ENCODE data around the gene PDXDC1. TPM values are rescaled to one million over a fixed set of nuclear protein-coding genes. Genes with fewer than 3 reads are reported as not detected.
A peak's percentile ranks its signal among the peaks of the same experiment; 100 is the strongest.
"Not testable (repeated sequence)": the region's sequence is repeated elsewhere in the genome, so short reads cannot be mapped to it uniquely, and the experiment has no call there.

The PDXDC1 gene
- total RNA-seq, 2 experiments from 2014 or later = 53.7 to 55.6 TPM

DNA sequence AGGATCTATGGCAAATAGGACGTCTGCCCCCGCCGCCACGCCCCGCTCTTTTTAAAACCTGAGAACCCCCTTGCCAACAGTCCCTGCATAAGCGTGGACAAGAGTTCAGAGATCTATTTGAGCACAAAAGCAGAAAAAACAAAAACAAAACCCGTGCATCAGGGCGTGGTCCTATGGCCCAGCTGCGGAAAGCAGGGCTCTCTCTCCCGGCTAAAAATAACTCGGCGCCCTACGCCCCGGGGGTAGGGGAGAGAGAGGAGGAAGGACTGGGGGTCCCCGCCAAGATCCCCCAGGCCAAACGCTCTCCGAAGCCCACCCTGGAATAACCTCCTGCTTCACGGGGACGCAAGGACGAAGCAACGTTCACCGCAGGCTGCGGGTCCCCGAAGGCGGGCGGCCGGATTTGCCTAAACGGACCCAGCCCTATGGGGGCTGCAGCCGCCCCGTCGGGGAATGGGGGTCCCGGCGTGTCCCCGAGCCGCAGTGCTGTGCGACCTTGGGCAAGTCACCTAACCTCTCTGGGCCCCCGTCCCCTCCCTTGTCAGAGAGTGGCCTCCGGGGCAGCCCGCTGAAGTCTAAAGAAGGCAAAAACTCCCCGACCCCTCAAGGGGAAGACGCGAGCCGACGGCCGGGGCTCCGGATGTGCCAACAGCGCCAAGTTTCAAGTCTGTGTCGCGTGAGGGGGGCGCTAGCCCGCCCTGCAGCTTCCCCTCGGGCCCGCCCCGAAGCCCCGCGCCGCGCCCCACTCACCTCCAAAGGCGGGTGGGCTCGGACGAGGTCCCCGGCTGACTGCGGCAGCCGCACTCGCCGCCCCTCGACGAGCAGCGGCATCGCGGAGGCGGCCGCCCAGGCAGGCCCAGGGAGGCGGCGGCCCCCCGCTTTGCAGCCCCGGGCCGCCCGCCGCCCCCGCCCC lies 80.6 kb downstream of the PDXDC1 start:
- Mint-ChIP-seq H3K27me3 (no peaks in the 10 kb centered on the region), H3K9me3 (no peaks in the 10 kb centered on the region), H3K4me1 (ENCODE audit: low read depth) (peaks cover 15% of the 10 kb centered on the region), H3K27ac (peak overlapping the region; percentile 5), H3K4me3 (peak overlapping the region; percentile 85), H3K36me3 (peaks cover 10% of the 10 kb centered on the region)
- ChIA-PET CTCF (interaction anchor here (2.6 kb wide), 1 partner anchor 17 kb away, joined by 18 read pairs; no protein-coding TSS in a partner anchor), POLR2A (no interaction called here)
- peak; percentile 74 for DNase-seq
- intact Hi-C loops (cut with micrococcal nuclease) = no loop called here

GRCh38 chr16:15057681-15058417 lies 83.0 kb downstream of the PDXDC1 start:
- POLR2A ChIA-PET = interaction anchor here (1.3 kb wide), 1 partner anchor 36 kb away, joined by 6 read pairs; the partner anchor contains the start of gene RRN3
- no peaks in the 10 kb centered on the region for H3K9me3 Mint-ChIP-seq
- DNase-seq = no peak
- CTCF ChIA-PET = interaction anchor here (2.6 kb wide), 1 partner anchor 14 kb away, joined by 18 read pairs; no protein-coding TSS in a partner anchor
- no peak overlapping the region for H3K27ac Mint-ChIP-seq
- peaks cover 30% of the 10 kb centered on the region for H3K36me3 Mint-ChIP-seq
- H3K4me1 Mint-ChIP-seq (ENCODE audit: low read depth) = peaks cover 27% of the 10 kb centered on the region
- intact Hi-C loops (cut with micrococcal nuclease) = no loop called here
- no peak overlapping the region for H3K4me3 Mint-ChIP-seq
- no peaks in the 10 kb centered on the region for H3K27me3 Mint-ChIP-seq

- intact Hi-C loops (cut with micrococcal nuclease) = no loop called here
- H3K9me3 Mint-ChIP-seq = no peaks in the 10 kb centered on the region
- no peak overlapping the region for H3K27ac Mint-ChIP-seq
- H3K4me3 Mint-ChIP-seq = no peak overlapping the region
- CTCF ChIA-PET = no interaction called here
- no peak for DNase-seq
- H3K4me1 Mint-ChIP-seq (ENCODE audit: low read depth) = peaks cover 22% of the 10 kb centered on the region
- H3K27me3 Mint-ChIP-seq = no peaks in the 10 kb centered on the region
- H3K36me3 Mint-ChIP-seq = peaks cover 34% of the 10 kb centered on the region
- POLR2A ChIA-PET = no interaction called here
Observed at GRCh38 chr16:15059324-15059723, 84.5 kb downstream of the PDXDC1 start.

DNA sequence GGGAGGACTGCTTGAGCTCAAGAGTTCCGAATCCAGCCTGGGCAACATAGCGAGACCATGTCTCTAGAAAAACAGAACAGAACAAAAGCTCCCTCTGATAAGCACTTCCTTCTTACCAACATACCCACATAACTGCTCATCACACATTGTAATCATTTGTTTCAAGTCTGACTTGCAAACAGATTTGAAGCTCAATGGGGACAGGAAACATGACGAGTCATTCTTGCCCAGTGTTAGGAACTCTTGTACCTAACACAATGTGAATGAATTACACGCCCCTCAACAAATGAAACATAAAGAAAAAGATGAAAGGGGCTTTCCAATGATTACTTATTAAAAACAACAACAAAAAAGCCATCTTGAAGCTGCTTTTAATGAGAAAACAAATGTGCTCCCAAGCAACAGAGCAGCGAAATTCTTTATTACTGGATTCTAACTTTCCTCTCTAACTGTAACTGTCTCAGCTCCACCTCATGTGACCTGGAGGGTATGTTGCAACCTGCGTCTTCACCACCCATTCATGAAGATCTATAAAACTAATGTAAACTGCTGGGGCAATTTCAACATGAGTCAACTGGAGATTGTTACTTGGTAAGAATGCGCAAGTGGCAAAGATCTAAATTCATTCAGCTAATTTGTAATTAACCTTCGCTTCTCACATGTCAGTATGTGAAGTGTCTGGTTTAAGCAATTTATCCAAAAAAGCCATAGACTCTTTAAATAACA lies 87.4 kb downstream of the PDXDC1 start:
- POLR2A ChIA-PET; H3K27me3 Mint-ChIP-seq; H3K4me3 Mint-ChIP-seq; H3K9me3 Mint-ChIP-seq; intact Hi-C loops (cut with micrococcal nuclease); DNase-seq: not testable (repeated sequence)
- Mint-ChIP-seq H3K27ac (peak overlapping the region; percentile 84), H3K36me3 (peaks cover 42% of the 10 kb centered on the region), H3K4me1 (ENCODE audit: low read depth) (peaks cover 12% of the 10 kb centered on the region)
- CTCF ChIA-PET = interaction anchor here (1.3 to 1.8 kb wide), 2 partner anchors 10 to 12 kb away, joined by 4 to 5 read pairs; no protein-coding TSS in a partner anchor

GRCh38 chr16:15065961-15066360 lies 91.1 kb downstream of the PDXDC1 start:
- H3K4me3 Mint-ChIP-seq; POLR2A ChIA-PET; CTCF ChIA-PET; H3K27me3 Mint-ChIP-seq; H3K27ac Mint-ChIP-seq; H3K9me3 Mint-ChIP-seq; intact Hi-C loops (cut with micrococcal nuclease); DNase-seq: not testable (repeated sequence)
- Mint-ChIP-seq H3K4me1 (ENCODE audit: low read depth) (peaks cover 12% of the 10 kb centered on the region), H3K36me3 (peaks cover 31% of the 10 kb centered on the region)

DNA sequence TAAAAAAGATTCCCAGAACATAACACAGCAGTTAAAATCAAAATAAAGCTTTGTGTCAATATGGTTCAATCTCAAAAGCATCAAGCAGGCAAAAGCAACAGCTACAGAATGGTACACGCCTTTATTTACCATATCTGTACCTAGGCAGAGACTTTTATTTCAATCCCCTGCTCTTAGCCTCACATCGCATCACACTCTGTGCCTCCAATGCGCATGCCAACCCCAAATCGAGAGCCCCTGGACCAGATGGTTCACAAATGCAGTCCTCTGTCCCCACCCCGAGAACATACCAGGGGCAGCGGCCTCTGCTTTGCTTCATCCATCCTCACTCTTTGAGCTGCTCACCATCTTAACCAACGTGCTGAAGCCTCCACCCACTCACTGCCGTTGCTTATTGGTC lies 91.9 kb downstream of the PDXDC1 start:
- CTCF ChIA-PET; H3K4me1 Mint-ChIP-seq (ENCODE audit: low read depth); H3K27me3 Mint-ChIP-seq; intact Hi-C loops (cut with micrococcal nuclease); DNase-seq; H3K27ac Mint-ChIP-seq; H3K4me3 Mint-ChIP-seq; POLR2A ChIA-PET; H3K9me3 Mint-ChIP-seq: not testable (repeated sequence)
- peaks cover 24% of the 10 kb centered on the region for H3K36me3 Mint-ChIP-seq

DNA sequence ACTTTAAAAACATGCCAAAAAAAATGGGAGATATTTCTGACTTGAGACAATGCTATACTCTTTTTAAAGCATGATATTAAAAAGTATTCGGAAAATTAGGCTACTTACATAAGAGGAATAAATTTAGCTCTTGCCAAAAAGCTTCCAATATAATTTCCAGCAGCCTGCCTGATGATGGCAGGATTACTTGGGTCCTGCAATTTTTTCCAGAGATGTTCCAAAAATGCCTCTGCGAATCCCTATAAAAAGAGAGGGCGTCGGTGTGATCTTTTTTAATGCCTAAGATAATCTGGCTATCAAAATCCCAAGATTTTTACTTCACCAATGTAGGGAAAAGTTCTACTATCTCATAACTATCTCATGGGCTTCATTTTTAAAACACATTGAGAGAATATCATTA lies 96.2 kb downstream of the PDXDC1 start:
- H3K9me3 Mint-ChIP-seq; DNase-seq; intact Hi-C loops (cut with micrococcal nuclease); H3K4me3 Mint-ChIP-seq; H3K4me1 Mint-ChIP-seq (ENCODE audit: low read depth); H3K27me3 Mint-ChIP-seq; POLR2A ChIA-PET; H3K27ac Mint-ChIP-seq: not testable (repeated sequence)
- CTCF ChIA-PET = interaction anchor here (2.7 kb wide), 1 partner anchor 14 kb away, joined by 18 read pairs; the partner anchor contains the start of gene NTAN1
- peaks cover 23% of the 10 kb centered on the region for H3K36me3 Mint-ChIP-seq

DNA sequence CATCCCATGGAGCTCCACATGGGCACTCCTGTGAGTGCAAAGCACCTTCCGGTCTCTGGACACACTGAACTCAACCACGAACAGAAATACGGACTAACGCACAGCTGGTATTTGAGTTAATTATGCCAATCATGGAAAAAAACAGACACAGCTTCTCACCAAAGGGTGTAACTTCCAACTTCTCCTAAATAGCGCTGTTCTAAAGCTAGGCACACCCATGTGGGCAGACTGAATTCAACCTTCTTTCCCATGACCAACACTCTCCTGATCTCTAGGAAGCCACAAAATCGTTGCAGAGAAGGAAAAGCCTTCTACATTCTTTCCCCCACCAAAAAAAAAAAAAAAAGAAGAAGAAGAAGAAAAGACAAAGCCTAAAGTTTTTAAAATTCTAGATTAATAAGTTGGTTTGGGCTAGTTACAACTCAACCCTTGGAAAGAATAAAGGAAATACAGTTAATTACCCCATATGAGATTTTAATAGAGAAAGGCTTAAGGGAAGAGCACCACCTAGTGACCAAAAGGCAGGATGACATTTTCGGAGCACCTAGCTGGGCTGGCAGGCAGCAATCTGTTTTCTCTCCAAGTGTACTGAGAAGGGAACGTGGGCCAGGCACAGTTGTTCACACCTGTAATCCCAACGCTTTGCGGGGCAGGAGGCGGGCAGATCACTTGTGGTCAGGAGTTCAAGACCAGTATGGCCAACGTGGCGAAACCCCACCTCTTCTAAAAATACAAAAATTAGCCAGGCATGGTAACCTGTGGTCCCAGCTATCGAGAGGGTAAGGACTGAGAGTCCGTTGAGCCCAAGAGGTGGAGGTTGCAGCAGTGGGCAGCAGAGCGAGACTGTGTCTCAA lies 97.3 kb downstream of the PDXDC1 start:
- DNase-seq; H3K4me3 Mint-ChIP-seq; H3K27me3 Mint-ChIP-seq; H3K27ac Mint-ChIP-seq; POLR2A ChIA-PET; H3K9me3 Mint-ChIP-seq; intact Hi-C loops (cut with micrococcal nuclease): not testable (repeated sequence)
- Mint-ChIP-seq H3K36me3 (peaks cover 30% of the 10 kb centered on the region), H3K4me1 (ENCODE audit: low read depth) (peaks cover 11% of the 10 kb centered on the region)
- CTCF ChIA-PET = interaction anchor here (0.8 to 2.7 kb wide), 4 partner anchors 10 to 31 kb away, joined by 5 to 18 read pairs (median 5); partner anchors contain the start of gene NTAN1

- H3K36me3 Mint-ChIP-seq = peaks cover 37% of the 10 kb centered on the region
- H3K27me3 Mint-ChIP-seq = no peaks in the 10 kb centered on the region
- no peaks in the 10 kb centered on the region for H3K9me3 Mint-ChIP-seq
- H3K4me1 Mint-ChIP-seq (ENCODE audit: low read depth) = peaks cover 13% of the 10 kb centered on the region
- intact Hi-C loops (cut with micrococcal nuclease) = no loop called here
- no peak overlapping the region for H3K27ac Mint-ChIP-seq
- DNase-seq = no peak
- no peak overlapping the region for H3K4me3 Mint-ChIP-seq
- ChIA-PET POLR2A (no interaction called here), CTCF (interaction anchor here (0.8 to 2.7 kb wide), 4 partner anchors 10 to 32 kb away, joined by 5 to 18 read pairs (median 5); partner anchors contain the start of gene NTAN1)
Observed at GRCh38 chr16:15073101-15073500, 98.3 kb downstream of the PDXDC1 start.

- intact Hi-C loops (cut with micrococcal nuclease); CTCF ChIA-PET; POLR2A ChIA-PET; H3K9me3 Mint-ChIP-seq; DNase-seq; H3K27me3 Mint-ChIP-seq; H3K4me3 Mint-ChIP-seq: not testable (repeated sequence)
- H3K36me3 Mint-ChIP-seq = peaks cover 42% of the 10 kb centered on the region
- peak overlapping the region; percentile 68 for H3K27ac Mint-ChIP-seq
- peaks cover 13% of the 10 kb centered on the region for H3K4me1 Mint-ChIP-seq (ENCODE audit: low read depth)
Observed at GRCh38 chr16:15076161-15076560, 101.3 kb downstream of the PDXDC1 start.

GRCh38 chr16:15080883-15081282 lies 106.1 kb downstream of the PDXDC1 start:
- H3K9me3 Mint-ChIP-seq; intact Hi-C loops (cut with micrococcal nuclease); POLR2A ChIA-PET; H3K27ac Mint-ChIP-seq; CTCF ChIA-PET; H3K4me3 Mint-ChIP-seq; H3K27me3 Mint-ChIP-seq; DNase-seq: not testable (repeated sequence)
- Mint-ChIP-seq H3K4me1 (ENCODE audit: low read depth) (peaks cover 16% of the 10 kb centered on the region), H3K36me3 (peaks cover 54% of the 10 kb centered on the region)

Data from activated CD4-positive, alpha-beta memory T cell treated with anti-CD3 and anti-CD28 coated beads for 36 hours (primary cell).